Suprapubic skin (tissue), 4 donors: ENCODE results near the gene NEFH. TPM values are rescaled to one million over a fixed set of nuclear protein-coding genes. Genes with fewer than 3 reads are reported as not detected.

Experiments
- DNase-seq, 2 donors: peaks; one replicate each; pipeline ENCODE4 v3.0.0-alpha.2; 2019; ENCODE audit warnings: low spot score in 2 of 2
- H3K27ac ChIP-seq: fragments of 200-600 bp; sonication (generic); one replicate; pipeline ENCODE4 v1.5.1; 2019
- H3K27me3 ChIP-seq: fragments of 200-600 bp; sonication (generic); one replicate; pipeline ENCODE4 v1.5.1; 2019
- H3K36me3 ChIP-seq: fragments of 200-600 bp; sonication (generic); one replicate; pipeline ENCODE4 v1.5.1; 2019
- H3K4me1 ChIP-seq: fragments of 200-600 bp; sonication (generic); one replicate; pipeline ENCODE4 v1.5.1; 2019
- H3K4me3 ChIP-seq: fragments of 200-600 bp; sonication (generic); one replicate; pipeline ENCODE4 v1.5.1; 2019; ENCODE audit warnings: mild to moderate bottlenecking
- H3K9me3 ChIP-seq: fragments of 200-600 bp; sonication (generic); one replicate; pipeline ENCODE4 v1.5.1; 2019
- CTCF ChIP-seq, 2 donors: fragments of 200-600 bp in 1 of 2; fragments of 450-650 bp in 1 of 2; sonication (generic) in 1 of 2; IDR thresholded peaks; one replicate each; pipeline ENCODE4 v1.5.1; 2016 to 2019; ENCODE audit warnings: antibody characterized with exemption in 2 of 2, mild to moderate bottlenecking in 1 of 2, moderate library complexity in 1 of 2
- EP300 ChIP-seq: sonication (generic); formaldehyde crosslinking; IDR thresholded peaks from one replicate; pipeline ENCODE4 v1.6.1; 2017; ENCODE audit warnings: antibody characterized with exemption
- POLR2A ChIP-seq, 2 donors: fragments of 450-650 bp; IDR thresholded peaks; one replicate each; pipeline ENCODE4 v1.6.1; 2017; ENCODE audit warnings: antibody characterized with exemption in 2 of 2, mild to moderate bottlenecking in 2 of 2, moderate library complexity in 2 of 2
- POLR2AphosphoS5 ChIP-seq, 3 donors: sonication (generic); formaldehyde crosslinking; IDR thresholded peaks; one replicate each; pipeline ENCODE4 v1.6.1; 2017; ENCODE audit warnings: antibody characterized with exemption in 3 of 3
- WGBS: methylation state at CpG from one replicate; pipeline ENCODE4 v1.1.5; 2018; 5-methylcytosine and 5-hydroxymethylcytosine counted together
- total RNA-seq, 4 donors: library from RNA; depleted of rRNA; stranded (reverse); fragments of >200 nt; gene quantifications; one replicate each; pipeline ENCODE4 v1.1.0, GENCODE V29; 2016

The NEFH gene
- total RNA-seq, 4 donors from 2014 or later: 0.26 to 0.51 TPM; not detected in 2

GRCh38 chr22:29530716-29531115 lies 50.7 kb downstream of the NEFH start:
- peaks cover 98% of the 10 kb centered on the region for H3K36me3 ChIP-seq
- no peaks in the 10 kb centered on the region for H3K9me3 ChIP-seq
- H3K4me3 ChIP-seq: no peak overlapping the region
- no peak overlapping the region for H3K27ac ChIP-seq
- TF ChIP-seq POLR2A (IDR thresholded peaks at IDR 0.05) (no peak), EP300 (no peak), CTCF (IDR thresholded peaks at IDR 0.05) (no peak), POLR2AphosphoS5 (IDR thresholded peaks at IDR 0.05) (no peak)
- WGBS: 90% methylated on average over 4 of the region's 4 CpGs
- H3K27me3 ChIP-seq: no peaks in the 10 kb centered on the region
- DNase-seq: no peak
- H3K4me1 ChIP-seq: no peaks in the 10 kb centered on the region

- TF ChIP-seq POLR2AphosphoS5 (IDR thresholded peaks at IDR 0.05) (no peak), POLR2A (IDR thresholded peaks at IDR 0.05) (no peak), CTCF (IDR thresholded peaks at IDR 0.05) (no peak)
- 84% methylated on average over 3 of the region's 4 CpGs for WGBS
Observed at GRCh38 chr22:29531419-29531818, 51.4 kb downstream of the NEFH start.

DNA sequence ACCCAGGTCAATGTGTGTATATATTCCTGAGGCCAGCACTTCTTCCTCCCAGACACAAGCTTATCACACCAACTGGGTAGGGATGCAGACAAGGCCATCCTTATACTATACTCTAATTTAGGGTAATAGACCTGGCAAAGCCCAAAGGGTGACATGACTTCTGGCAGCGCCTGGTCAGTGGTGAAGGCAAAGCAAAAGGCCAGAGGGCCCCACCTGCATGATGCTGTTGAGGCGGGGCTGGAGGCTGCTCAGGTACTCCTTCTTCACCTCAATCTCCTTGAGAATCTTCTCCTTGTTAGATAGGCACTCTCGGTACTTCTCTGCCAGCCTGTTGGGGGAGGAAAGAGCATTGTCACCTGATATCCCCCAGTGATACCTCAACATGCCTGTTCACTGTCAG lies 56.4 kb downstream of the NEFH start:
- H3K9me3 ChIP-seq: no peaks in the 10 kb centered on the region
- no peak for DNase-seq
- no peak overlapping the region for H3K27ac ChIP-seq
- no peaks in the 10 kb centered on the region for H3K27me3 ChIP-seq
- no peak overlapping the region for H3K4me3 ChIP-seq
- whole genome bisulfite sequencing: 100% methylated on average over 3 of the region's 3 CpGs
- H3K4me1 ChIP-seq: no peaks in the 10 kb centered on the region
- TF ChIP-seq EP300 (no peak), CTCF (IDR thresholded peaks at IDR 0.05) (no peak), POLR2A (IDR thresholded peaks at IDR 0.05) (no peak), POLR2AphosphoS5 (IDR thresholded peaks at IDR 0.05) (no peak)
- H3K36me3 ChIP-seq: peaks cover 98% of the 10 kb centered on the region

More at GRCh38 chr22:29531419-29531818, 51.4 kb downstream of the NEFH start:
- DNase-seq: no peak
- Histone ChIP-seq H3K4me3 (no peak overlapping the region), H3K27me3 (no peaks in the 10 kb centered on the region), H3K27ac (no peak overlapping the region), H3K9me3 (no peaks in the 10 kb centered on the region), H3K36me3 (peaks cover 98% of the 10 kb centered on the region), H3K4me1 (no peaks in the 10 kb centered on the region)

DNA sequence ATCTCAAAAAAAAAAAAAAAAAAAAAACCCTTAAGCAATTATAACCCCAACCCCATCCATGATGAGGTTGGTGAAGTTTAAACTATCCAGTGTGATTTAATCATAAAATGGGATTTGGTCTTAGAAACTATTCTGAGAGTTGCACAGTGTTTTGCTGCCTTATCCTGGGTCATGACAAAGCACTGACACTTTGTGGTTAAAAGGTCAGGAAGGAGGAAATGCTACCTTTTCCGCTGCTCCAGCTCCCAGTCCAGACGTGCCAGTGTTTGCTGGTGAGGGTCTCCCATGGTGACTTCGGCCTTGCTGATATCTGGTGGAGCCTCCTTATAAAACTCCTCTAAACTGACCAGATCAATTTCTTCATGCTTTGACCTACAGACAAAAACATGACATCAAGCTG lies 59.1 kb downstream of the NEFH start:
- peaks cover 97% of the 10 kb centered on the region for H3K36me3 ChIP-seq
- TF ChIP-seq EP300 (no peak), POLR2A (IDR thresholded peaks at IDR 0.05) (no peak), POLR2AphosphoS5 (IDR thresholded peaks at IDR 0.05) (no peak), CTCF (IDR thresholded peaks at IDR 0.05) (no peak)
- no peak for DNase-seq

More for the DNA sequence above, 59.1 kb downstream of the NEFH start:
- 80% methylated on average over 3 of the region's 3 CpGs for WGBS
- H3K9me3 ChIP-seq: no peaks in the 10 kb centered on the region
- H3K27ac ChIP-seq: no peak overlapping the region
- no peaks in the 10 kb centered on the region for H3K27me3 ChIP-seq
- no peaks in the 10 kb centered on the region for H3K4me1 ChIP-seq
- H3K4me3 ChIP-seq: no peak overlapping the region

Other genes with a start within 250 kb of the NEFH start
- gene RHBDD3, start 212.2 kb upstream of the NEFH start, total RNA-seq: 10 to 100 TPM; 10.1 to 22.7 (median 17.2) TPM
- 100 to 1,000 TPM; 132 to 308 (median 170) TPM for gene EWSR1, start 211.9 kb upstream of the NEFH start, total RNA-seq
- 10 to 100 TPM; 49.0 to 94.8 (median 85.4) TPM for gene GAS2L1, start 173.6 kb upstream of the NEFH start, total RNA-seq
- gene RASL10A, start 164.5 kb upstream of the NEFH start, total RNA-seq: 1 to 10 TPM in 2 of 4 donors, under 1 TPM in 2; 0.34 to 1.7 (median 0.95) TPM
- gene AP1B1, start 91.6 kb upstream of the NEFH start, total RNA-seq: 10 to 100 TPM; 55.6 to 97.0 (median 89.4) TPM
- gene RFPL1, start 41.6 kb upstream of the NEFH start, total RNA-seq: under 1 TPM in 1 of 4 donors, not detected in 3; 0.64 TPM
- 10 to 100 TPM; 19.8 to 41.5 (median 27.8) TPM for gene THOC5, start 73.5 kb downstream of the NEFH start, total RNA-seq
- gene NIPSNAP1, start 100.9 kb downstream of the NEFH start, total RNA-seq: 10 to 100 TPM; 13.1 to 38.3 (median 20.9) TPM
- gene NF2, start 123.4 kb downstream of the NEFH start, total RNA-seq: 10 to 100 TPM; 32.4 to 36.8 (median 34.4) TPM
- under 1 TPM in 1 of 4 donors, not detected in 3; 0.48 TPM for gene CABP7, start 239.8 kb downstream of the NEFH start, total RNA-seq